Measurements from ENCODE around the gene C1orf50.

C1orf50 gene

GRCh38 chr1:42740851-42741580 is 26.0 kb upstream of the C1orf50 start:
- H3K4me3 ChIP-seq (ENCODE audit: low read depth, low read length), result no peak overlapping the region
- no peak for TF ChIP-seq CTCF (IDR thresholded peaks at IDR 0.05; ENCODE audit: insufficient read depth, low read depth, low read length, missing control alignments)
- DNase-seq (ENCODE audit: low read depth), result no peak

GRCh38 chr1:42741706-42742105 is 25.3 kb upstream of the C1orf50 start:
- no peak for TF ChIP-seq CTCF (IDR thresholded peaks at IDR 0.05; ENCODE audit: insufficient read depth, low read depth, low read length, missing control alignments)
- H3K4me3 ChIP-seq (ENCODE audit: low read depth, low read length), result no peak overlapping the region
- DNase-seq (ENCODE audit: low read depth), result no peak

- DNase-seq (ENCODE audit: low read depth), result no peak
- no peak overlapping the region for H3K4me3 ChIP-seq (ENCODE audit: low read depth, low read length)
- no peak for TF ChIP-seq CTCF (IDR thresholded peaks at IDR 0.05; ENCODE audit: insufficient read depth, low read depth, low read length, missing control alignments)
These were observed 24.9 kb upstream of the C1orf50 start for GRCh38 chr1:42742141-42742540.

- DNase-seq (ENCODE audit: low read depth), result no peak
- TF ChIP-seq CTCF (IDR thresholded peaks at IDR 0.05; ENCODE audit: insufficient read depth, low read depth, low read length, missing control alignments), result no peak
- no peak overlapping the region for H3K4me3 ChIP-seq (ENCODE audit: low read depth, low read length)
These were observed 24.3 kb upstream of the C1orf50 start for GRCh38 chr1:42742617-42743316.

- no peak for TF ChIP-seq CTCF (IDR thresholded peaks at IDR 0.05; ENCODE audit: insufficient read depth, low read depth, low read length, missing control alignments)
- no peak for DNase-seq (ENCODE audit: low read depth)
- H3K4me3 ChIP-seq (ENCODE audit: low read depth, low read length), result no peak overlapping the region
These were observed 23.5 kb upstream of the C1orf50 start for GRCh38 chr1:42743317-42744147.

GRCh38 chr1:42744148-42744413 is 23.0 kb upstream of the C1orf50 start:
- H3K4me3 ChIP-seq (ENCODE audit: low read depth, low read length), result no peak overlapping the region
- DNase-seq (ENCODE audit: low read depth), result no peak
- TF ChIP-seq CTCF (IDR thresholded peaks at IDR 0.05; ENCODE audit: insufficient read depth, low read depth, low read length, missing control alignments), result no peak
